HG03378 (cell line): ENCODE measurements around the gene COX19.
"Not testable (repeated sequence)": the region's sequence is repeated elsewhere in the genome, so short reads cannot be mapped to it uniquely, and the experiment has no call there.

Source experiments
- ATAC-seq: cut with Tn5 transposase; IDR thresholded peaks from one replicate; pipeline ENCODE4 v1.9.1; 2021; ENCODE audit warnings: mild to moderate bottlenecking, moderate library complexity; ENCODE audit not compliant: unreplicated experiment

The COX19 gene

DNA sequence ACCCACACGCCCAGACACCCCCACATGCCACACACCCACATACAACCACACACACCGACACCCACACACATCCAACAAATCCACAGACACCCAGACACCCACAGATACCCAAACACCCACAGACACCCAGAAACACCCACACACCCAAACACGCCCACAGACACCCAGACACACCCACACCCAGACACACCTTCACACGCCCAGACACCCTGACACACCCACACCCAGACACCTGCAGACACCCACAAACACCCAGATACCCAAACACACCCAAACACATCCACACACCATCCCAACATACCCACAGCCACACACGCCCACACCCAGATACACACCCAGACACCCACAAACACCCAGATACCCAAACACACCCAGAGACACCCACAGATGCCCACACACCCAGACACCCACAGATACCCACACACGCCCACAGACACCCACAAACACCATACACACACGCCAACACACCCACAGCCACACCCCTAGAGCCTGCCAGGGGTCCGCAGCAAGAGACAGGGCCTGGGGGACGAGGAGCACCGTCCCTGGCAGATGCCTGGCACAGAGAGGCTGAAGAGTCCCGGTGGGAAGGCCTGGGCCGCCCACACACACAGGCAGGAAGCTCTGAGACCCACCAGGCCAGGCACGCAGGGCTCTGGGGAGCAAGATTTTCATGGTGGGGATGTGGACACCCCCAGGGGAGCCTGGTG lies 36.1 kb upstream of the COX19 start:
- no peak for ATAC-seq

DNA sequence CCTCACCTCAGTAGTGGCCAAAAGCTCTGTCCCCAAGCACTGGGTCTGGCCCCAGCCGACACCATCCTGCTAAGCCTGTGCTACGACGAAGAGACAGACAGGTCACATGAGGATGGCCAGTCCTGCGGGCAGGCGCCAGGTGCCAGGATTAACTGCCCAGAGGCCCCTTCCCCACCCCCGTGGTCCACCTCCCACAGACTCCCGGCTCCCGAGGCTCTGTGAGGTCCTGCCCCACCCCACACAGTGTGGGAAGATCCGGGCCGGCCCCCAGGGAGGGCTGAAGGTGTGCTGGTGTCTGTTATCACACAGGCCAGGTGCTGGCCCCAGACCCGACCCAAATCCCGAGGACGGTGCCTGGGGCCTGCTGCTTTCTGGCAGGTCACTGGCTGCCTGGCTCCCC lies 34.9 kb upstream of the COX19 start:
- no peak for ATAC-seq

DNA sequence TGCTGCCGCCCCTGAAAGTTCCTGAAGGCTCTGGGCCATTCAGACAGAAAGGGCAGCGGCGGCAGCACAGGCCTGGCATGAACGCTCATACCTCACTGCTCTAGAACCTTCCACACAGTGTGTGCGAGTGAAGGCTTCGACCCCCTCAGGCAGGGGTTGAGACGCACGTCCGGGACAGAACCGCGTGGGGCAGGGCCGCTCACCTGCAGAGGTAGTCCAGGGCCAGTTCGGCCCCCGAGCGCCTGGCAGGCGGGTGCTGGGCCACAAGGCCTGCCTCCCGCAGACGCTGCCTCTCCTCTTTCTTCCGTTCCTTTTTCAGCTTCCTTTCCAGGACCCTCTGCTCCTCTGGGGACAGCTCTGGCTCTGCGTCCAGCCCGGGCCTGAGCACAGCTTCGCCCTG lies 34.4 kb upstream of the COX19 start:
- no peak for ATAC-seq

DNA sequence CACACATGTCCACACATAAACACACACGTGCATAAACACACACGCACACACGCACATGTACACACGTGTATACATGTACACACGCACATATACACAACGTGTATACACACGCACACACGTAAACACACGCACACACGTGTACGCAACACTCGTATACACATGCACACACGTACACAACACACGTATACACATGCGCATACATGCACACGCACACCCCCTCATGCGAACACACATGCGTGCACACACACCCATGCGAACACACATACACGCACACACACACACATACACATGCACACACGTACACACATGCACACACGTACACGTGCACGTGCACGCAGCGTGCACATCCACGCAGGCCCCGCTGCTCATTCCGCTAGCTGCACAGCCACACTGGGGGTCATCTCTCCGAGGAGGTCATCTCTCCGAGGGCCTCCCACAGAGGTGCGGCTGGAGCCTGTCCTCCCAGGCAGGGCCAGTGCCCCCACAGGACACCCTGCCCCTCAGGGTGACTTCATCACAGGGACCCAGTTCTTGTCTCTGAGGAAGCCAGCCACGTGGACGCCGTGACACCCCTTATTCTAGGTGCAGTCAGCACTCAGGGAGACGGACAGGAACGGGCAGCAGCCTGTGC lies 33.5 kb upstream of the COX19 start:
- no peak for ATAC-seq

DNA sequence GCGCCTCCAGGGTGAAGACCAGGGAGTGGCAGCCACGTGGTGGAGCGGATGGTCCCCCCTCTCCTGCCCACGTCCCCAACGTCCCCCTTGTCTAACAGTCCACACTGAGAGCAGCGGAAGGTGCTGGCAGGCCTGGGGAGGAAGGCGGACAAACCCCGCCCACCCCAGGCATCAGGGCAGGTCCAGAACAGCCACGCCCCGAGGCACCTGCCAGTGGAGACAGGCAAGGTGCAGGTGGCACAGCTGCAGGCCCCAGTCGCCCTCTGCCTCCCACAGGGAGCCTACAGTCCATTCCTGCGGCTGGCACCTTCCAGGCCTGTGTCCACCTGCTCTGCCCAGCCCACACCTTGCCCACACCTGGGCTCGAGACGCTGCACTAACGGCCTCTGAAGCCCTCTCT lies 32.6 kb upstream of the COX19 start:
- ATAC-seq, result no peak

DNA sequence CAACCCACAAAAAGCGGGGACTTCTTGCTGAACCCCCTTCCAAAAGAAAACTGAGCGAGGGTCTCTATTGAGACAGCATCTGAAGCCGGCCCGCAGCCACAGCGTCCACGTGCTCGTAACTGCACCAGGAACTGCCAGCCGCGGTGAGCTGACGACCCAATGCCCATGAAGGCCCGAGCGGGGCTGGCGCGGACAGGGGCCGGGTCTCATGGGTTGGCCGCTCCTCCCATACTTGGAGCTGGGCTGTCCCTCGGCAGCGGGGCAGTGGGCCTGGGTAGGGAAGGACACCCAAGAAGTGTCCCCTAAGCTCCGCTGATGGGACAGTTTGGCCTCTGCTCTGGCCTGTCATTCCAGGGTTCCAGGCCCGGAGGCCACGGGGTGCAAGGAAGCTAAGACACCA lies 30.0 kb upstream of the COX19 start:
- no peak for ATAC-seq

DNA sequence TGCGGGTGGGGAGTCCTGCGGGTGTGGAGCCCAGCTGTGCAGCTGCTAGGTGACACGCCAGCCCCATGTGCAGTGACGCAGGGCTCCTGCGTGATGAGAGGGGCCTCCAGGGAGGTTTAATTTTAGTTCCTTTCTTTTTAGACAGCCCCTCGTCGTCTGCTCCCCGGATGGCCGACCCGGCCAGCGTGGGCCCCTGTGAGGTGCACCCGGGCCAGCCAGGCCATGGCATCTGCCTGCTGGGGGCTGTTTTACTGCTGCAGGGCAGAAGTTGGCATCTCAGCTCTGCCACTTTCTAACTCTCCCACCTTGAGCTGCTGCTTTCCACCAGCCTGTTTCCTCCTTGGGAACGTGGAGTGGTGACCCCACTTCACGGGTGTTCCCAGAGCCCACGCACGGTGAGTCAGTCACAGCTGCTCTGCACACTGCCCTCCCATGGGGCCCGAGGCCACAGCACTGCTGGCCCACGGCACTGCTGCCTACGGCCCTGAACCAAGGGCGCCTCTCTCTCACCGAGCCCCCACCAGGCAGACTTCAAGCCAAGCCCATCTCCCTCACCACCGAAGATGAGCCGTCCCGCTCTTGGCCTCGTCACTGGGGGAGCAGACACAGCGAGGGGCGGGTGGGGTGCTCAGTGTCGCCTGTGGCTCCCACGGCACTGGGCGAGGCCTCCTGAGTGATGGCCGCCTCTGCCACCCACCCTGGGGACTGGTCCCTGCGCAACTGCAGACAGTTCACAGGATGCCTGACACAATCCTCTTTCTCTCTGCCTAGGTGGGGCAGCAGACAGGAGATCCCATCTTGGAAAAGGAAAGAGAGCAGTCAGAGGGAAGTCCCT lies 28.9 kb upstream of the COX19 start:
- no peak for ATAC-seq

DNA sequence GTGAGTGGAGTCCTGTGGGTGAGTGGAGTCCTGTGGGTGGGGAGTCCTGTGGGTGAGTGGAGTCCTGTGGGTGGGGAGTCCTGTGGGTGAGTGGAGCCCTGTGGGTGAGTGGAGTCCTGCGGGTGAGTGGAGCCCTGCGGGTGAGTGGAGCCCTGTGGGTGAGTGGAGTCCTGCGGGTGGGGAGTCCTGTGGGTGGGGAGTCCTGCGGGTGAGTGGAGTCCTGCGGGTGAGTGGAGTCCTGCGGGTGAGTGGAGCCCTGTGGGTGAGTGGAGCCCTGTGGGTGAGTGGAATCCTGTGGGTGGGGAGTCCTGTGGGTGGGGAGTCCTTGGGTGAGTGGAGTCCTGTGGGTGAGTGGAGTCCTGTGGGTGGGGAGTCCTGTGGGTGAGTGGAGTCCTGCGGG lies 27.1 kb upstream of the COX19 start:
- ATAC-seq, result not testable (repeated sequence)

DNA sequence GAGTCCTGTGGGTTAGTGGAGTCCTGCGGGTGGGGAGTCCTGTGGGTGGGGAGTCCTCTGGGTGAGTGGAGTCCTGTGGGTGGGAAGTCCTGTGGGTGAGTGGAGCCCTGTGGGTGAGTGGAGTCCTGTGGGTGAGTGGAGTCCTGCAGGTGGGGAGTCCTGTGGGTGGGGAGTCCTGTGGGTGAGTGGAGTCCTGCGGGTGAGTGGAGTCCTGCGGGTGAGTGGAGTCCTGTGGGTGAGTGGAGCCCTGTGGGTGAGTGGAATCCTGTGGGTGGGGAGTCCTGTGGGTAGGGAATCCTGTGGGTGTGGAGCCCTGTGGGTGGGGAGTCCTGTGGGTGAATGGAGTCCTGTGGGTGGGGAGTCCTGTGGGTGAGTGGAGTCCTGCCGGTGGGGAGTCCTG lies 26.7 kb upstream of the COX19 start:
- not testable (repeated sequence) for ATAC-seq

DNA sequence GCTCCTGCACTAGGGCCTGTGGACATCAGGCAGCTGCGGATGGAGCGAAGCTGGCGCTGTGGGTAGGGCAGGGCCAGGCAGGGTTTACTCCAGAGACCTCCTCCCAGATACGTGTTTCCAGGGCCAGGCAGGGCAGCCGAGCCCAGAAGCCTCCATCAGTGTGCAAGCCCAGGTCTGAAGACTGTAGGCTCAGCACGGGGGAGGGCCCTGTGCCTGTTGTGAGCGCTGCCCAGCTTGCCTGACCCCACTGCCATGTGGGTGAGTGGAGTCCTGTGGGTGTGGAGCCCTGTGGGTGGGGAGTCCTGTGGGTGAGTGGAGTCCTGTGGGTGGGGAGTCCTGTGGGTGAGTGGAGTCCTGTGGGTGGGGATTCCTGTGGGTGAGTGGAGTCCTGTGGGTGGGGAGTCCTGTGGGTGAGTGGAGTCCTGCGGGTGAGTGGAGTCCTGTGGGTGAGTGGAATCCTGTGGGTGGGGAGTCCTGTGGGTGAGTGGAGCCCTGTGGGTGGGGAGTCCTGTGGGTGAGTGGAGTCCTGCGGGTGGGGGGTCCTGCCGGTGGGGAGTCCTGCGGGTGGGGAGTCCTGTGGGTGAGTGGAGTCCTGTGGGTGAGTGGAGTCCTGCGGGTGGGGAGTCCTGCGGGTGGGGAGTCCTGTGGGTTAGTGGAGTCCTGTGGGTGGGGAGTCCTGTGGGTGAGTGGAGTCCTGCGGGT lies 25.9 kb upstream of the COX19 start:
- ATAC-seq, result not testable (repeated sequence)

DNA sequence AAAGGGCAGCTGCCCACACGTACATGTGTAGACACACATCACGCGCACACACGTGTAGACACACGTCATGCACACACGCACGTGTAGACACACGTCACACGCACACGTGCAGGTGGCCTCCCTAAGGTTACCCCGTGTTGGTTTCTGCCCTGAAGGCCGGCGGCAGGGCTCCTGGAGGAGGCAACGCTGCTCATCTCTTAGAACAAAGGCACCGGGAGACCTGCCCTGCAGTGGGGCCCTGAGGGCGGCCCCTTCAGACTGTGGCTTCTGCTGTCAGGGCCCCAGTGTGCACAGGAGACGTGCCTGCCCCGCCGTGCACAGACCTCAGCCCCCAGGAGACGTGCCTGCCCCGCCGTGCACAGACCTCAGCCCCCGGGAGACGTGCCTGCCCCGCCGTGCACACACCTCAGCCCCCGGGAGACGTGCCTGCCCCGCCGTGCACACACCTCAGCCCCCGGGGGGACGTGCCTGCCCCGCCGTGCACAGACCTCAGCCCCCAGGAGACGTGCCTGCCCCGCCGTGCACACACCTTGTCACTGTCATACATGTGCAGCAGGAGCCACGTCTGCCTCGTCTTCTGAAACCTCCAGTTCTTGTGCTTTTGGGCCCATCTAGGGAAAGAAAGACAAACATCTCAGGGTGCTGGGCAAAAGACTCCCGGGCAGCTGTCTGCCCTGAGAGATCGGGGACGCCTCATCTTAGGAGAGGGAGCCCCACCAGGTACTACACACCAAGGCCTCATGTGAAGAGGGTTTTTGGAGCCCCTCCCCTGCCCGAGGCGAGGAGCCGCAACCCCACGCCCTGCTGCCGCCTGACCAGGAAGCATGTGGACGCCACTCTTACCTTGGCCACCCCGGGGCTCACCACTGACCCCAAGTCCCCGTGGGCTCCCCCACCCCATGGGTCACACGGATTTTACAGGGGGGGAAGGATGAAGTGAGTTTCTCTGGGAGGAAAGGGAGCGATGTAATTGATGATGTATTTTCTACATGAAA lies 24.9 kb upstream of the COX19 start:
- ATAC-seq, result no peak

DNA sequence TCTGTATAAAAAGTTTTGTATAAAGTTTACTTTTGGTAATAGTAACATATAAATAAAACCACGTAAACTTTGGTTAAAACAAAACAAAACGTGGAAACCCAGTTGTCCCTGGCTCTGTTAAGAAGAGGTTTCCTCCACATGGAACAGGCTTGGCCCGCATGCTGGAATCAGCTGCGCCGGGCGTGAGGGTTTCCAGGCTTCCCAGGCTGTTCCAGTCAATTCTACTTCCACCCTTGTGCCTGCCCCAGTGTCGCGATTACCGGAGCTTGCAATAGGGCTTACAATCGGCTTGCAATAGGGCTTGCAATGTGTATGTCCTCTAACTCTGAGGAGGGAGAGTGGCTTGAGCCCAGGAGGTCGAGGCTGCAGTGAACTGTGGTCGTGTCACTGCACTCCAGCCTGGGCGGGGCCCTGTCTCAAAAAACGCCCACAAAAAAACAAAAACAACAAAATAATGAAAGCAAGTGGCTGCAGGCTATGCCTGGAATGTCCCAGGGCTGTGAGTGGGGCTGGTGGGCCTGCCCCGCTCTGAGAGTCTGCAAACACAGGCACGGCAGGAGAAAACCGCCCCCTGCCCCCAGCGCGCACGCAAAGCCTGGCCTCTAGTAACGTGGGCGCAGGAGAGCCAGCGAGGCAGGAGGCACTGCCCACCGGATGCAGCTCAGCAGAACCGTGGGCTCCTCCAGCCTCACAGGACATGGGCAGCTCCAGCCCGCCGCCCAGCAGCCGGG lies 24.0 kb upstream of the COX19 start:
- no peak for ATAC-seq

DNA sequence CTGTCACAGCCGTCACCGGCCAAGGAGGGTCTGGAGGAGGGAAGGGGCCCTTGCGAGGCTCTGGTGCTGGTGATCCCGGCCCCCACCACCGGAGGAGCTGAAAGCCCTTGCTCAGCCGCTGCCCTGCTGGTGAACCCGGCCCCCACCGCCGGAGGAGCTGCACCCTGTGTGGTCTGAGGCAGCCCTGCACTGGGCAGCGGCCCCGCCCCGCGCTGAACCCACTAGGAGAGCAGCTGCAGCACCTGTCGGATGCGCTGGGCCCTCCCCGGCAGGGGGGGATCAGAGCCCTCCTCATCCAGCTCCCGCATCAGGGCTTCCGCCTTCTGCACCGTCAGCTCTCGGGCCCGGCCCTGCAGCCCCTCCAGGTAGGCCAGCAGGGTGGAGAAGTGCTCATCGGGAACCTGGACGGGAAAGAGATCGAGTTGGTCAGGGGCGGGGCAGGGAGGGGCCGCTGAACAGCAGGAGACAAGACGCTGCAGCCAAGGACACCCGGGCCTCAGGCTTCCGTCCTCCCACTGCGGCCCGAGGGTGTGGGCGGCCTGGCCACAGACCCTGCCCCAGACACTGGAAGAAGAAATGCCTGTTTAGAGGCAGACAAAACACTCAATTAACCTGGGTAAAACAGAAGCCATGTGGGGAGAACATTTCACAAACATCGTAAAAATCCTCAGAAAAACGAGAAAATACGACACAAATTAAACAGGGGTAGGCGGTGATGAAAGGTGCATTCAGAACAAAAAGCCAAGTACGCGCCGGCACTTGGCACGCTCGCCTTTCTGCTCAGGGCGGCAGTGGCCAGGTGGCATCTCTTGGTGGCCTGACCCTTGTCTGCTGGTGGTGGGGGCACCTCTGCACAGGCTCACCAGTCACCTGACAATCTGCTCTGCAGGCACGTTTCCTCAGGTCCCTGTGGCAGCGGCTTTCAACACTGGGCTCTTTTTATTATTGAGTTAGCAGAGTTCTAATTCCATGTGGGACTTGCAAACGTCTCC lies 22.4 kb upstream of the COX19 start:
- no peak for ATAC-seq

DNA sequence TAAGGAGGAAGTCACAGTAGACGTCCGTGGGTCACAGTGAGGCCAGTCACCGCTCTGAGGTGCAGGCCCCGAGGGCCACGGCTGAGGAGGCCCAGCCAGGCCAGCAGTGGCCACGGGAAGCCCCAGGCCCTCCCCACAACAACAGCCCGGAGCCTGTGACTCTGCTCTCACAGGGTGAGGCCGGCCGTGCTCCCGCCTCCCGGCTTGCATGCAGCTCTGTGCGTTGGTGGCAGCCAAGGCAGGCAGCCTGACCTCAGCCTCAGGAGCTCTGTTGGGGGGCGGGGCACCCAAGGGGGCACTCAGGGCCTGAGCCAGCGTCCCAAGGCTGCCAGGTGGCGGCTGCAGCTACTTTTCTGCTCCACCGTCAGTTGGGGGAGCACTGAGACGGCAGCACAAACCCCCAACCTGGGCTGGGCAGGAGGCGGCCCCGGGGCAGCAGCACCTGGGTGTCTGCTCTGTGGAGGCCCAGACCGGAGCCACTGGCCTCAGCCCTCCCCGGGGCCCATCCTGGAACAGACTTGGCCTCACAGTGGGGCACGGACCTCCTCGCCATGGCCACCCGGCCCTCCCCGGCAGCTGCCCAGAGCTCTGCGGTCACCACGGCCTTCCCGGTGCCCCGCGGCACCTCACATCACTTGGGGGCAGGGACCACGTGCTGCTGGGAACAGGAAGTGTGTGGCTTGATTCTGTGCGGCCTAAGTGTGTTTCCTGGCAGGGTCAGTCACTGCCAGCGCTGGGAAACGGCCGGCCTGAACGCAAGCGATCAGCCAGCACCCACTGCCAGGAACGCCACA lies 20.9 kb upstream of the COX19 start:
- no peak for ATAC-seq

DNA sequence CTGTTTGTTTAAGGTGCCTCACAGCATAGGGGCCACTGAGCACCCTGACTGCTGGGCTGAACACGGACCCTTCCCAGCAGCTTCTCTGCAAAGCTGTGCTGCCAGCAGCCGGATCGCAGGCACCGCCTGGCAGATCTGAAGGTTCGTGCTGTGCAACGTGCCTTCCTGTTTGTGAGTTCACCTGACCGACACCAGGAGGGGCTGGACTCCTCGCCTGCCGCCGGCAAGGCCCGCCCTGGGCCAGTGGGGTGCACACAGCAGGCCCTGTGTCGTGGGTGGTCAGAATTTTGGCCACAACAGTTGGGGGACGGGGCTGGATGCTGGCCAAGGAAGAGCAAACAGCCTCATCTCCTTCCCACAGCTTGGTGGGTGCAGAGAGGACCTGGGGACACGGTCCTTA lies 20.2 kb upstream of the COX19 start:
- ATAC-seq, result no peak

DNA sequence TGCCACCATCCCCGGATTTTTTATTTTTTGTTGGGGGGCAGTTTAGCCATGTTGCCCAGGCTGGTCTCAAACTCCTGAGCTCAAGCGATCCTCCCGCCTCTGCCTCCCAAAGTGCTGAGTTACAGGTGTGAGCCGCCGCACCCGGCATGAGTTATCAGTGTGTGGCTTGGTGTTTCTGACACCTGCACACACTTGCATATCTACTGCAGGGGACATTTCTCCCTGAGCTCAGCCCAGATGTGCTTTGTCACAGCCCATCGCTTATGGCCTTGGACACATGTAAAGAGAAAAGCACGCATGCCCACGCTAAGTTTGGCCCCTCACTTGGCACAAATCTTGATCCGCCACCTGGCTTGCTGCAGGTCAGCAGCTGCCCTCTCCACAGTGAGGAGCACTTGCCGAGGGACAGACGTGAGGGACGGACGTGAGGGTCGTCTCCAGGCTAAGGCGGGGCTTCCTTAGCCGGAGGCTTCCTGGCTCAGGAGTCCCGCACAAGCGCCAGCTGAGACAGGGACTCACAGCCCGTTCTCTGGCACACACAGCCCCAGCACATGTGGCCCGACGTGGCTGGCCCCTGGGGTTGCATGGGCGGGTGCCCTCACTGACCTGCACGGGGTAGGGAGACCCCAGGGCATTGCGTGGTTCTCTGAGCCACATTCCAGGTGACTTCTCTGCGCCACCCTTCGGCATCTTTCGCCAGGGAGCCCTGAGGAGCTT lies 19.4 kb upstream of the COX19 start:
- no peak for ATAC-seq
